ENCODE results near the gene MOSPD3.
A peak's percentile ranks its signal among the peaks of the same experiment; 100 is the strongest.

- no peak; the same call in 1 of the 2 replicates for TF ChIP-seq ARID3A (IDR thresholded peaks at IDR 0.05; ENCODE audit: low read depth, low read length)
- peak; percentile 52 for TF ChIP-seq ZNF329 (CRISPR knock-in tag; IDR thresholded peaks at IDR 0.05; ENCODE audit: low read depth)
- TF ChIP-seq HDAC2 (CRISPR knock-in tag; IDR thresholded peaks at IDR 0.05): peak; percentile 42
- peak; percentile 15 for TF ChIP-seq IKZF5 (CRISPR knock-in tag; IDR thresholded peaks at IDR 0.05)
- no peak; the same call in 1 of the 2 replicates for TF ChIP-seq ARNTL (CRISPR knock-in tag; IDR thresholded peaks at IDR 0.05)
- TF ChIP-seq SIN3A (IDR thresholded peaks at IDR 0.05; ENCODE audit: borderline replicate concordance, low read depth, low read length): peak; percentile 91
- peak in 1 of 2 experiments; percentile 53; a peak in 2 of 4 replicates for TF ChIP-seq POLR2A (IDR thresholded peaks at IDR 0.05; ENCODE audit: insufficient read depth in 1 of 2, low read depth in 2 of 2, low read length in 2 of 2)
- TF ChIP-seq ZSCAN22 (CRISPR knock-in tag; IDR thresholded peaks at IDR 0.05): no peak; the same call in 1 of the 2 replicates
- no peak for TF ChIP-seq CBX1 (IDR thresholded peaks at IDR 0.05; ENCODE audit: low read depth)
- TF ChIP-seq FOXK2 (IDR thresholded peaks at IDR 0.05): no peak
- TF ChIP-seq ZHX1 (CRISPR knock-in tag; IDR thresholded peaks at IDR 0.05; ENCODE audit: low read depth): peak; percentile 90; the same call in 1 of the 2 replicates
- no peak for TF ChIP-seq MAFF (IDR thresholded peaks at IDR 0.05; ENCODE audit: low read depth, low read length)
These were observed 43.2 kb upstream of the MOSPD3 start for GRCh38 chr7:100568896-100569844.
